Measurements from ENCODE around the gene PLEKHM1.
A peak's percentile ranks its signal among the peaks of the same experiment; 100 is the strongest.

PLEKHM1 gene

DNA sequence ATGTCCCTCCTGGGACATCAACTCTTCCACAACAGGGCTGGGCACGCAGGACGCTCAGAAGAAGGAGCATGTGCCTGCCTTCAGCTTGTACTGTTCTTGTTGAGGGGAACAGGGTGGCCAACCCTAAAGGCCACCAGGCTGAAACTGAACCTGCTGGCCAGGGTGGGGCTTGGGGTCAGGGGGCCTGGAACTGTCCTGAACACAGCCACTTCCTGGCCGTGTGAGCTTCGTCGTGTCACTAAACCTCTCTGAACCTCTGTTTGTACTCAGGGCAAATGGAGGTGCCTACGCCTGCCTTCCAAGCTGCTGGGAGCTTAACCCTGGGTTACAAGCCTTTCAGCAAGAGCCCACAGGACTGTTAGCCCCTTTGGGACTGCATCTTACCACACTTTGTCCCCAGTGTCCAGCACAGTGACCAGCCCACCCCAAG is 64.5 kb downstream of the PLEKHM1 start:
- Histone ChIP-seq H2BK15ac (ENCODE audit: low read depth, poor library complexity, severe bottlenecking) (no peak overlapping the region), H4K8ac (ENCODE audit: low read length) (no peak overlapping the region), H3K9ac (ENCODE audit: low read length) (no peak overlapping the region), H2AK5ac (ENCODE audit: low read length, severe bottlenecking) (no peak overlapping the region), H3K4me1 (ENCODE audit: control insufficient read depth, insufficient read depth, low read depth, low read length) (peaks cover 32% of the 10 kb centered on the region), H2BK12ac (ENCODE audit: low read length in 2 of 2) (no peak overlapping the region), H2BK120ac (ENCODE audit: low read depth, low read length) (no peak overlapping the region), H3K27me3 (ENCODE audit: control insufficient read depth in 1 of 2, insufficient read depth in 1 of 2, low read length in 2 of 2) (peaks cover 20 to 23% of the 10 kb centered on the region in 2 experiments), H4K91ac (ENCODE audit: low read length) (no peak overlapping the region), H3K79me1 (replicated peaks; ENCODE audit: low read length, poor library complexity, severe bottlenecking) (peaks cover 2% of the 10 kb centered on the region), H3K4me2 (ENCODE audit: low read length, poor library complexity, severe bottlenecking) (no peak overlapping the region), H3K4me3 (ENCODE audit: insufficient read depth in 1 of 2, low read depth in 1 of 2, low read length in 2 of 2) (no peak overlapping the region), H2AFZ (ENCODE audit: low read depth, low read length) (no peak overlapping the region), H3K23ac (ENCODE audit: low read length in 2 of 2) (no peak overlapping the region), H3K36me3 (ENCODE audit: control insufficient read depth in 1 of 2, insufficient read depth in 2 of 2, low read depth in 1 of 2, low read length in 2 of 2) (no peaks in the 10 kb centered on the region), H3K4ac (ENCODE audit: low read depth in 1 of 2, low read length in 2 of 2) (no peak overlapping the region), H3K9me3 (ENCODE audit: control insufficient read depth, low read length) (no peaks in the 10 kb centered on the region), H3K27ac (ENCODE audit: low read length, poor library complexity, severe bottlenecking) (no peak overlapping the region), H2BK5ac (ENCODE audit: low read depth, low read length, poor library complexity, severe bottlenecking) (no peak overlapping the region), H3K14ac (ENCODE audit: low read length in 2 of 2) (no peak overlapping the region), H3K18ac (ENCODE audit: low read depth in 1 of 2, low read length in 2 of 2) (no peak overlapping the region)
- WGBS, result 58% methylated on average over 6 of the region's 6 CpGs
- no peak for DNase-seq

DNA sequence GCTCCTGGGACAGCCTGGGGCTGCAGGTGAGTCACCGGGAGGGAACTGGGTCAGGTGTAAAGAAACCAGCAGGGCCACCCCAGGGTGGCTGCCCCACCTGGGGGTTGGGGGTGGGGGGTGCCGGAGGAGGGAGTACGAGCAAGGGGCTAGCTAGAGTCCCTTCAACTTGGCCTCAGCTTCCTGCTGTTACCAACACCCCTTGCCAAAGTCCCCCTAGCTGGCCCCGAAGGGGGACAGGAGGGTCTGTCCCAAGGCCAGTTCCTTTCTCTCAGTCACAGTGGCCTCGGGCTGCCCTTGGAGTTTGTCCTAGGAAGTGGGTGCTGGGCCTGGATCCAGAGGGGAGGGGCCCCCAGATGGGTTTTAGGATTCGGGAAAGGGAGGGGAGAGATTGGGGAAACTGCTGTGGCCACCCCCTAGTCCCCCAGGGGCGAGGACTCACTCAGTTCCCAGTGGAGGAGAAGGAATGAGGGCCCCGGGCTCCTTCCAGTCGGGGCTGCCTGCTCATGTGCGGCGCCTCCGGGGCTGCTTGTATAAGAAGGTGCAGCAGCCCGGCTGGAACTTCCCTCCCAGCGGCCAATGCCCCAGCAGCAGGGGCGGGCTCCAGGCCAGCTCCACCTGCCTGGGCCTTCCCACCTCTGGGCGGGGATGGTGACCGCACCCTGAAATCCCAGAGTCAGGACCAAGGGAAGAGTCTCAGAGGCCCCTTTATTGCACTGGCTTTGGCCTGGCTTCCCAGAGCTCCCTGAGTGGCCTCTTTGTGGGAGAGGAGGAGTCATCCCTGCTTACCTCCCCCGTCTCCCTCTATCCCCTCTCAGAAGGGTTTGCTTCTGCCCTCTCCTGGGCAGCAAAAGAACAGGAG is 65.2 kb downstream of the PLEKHM1 start:
- Histone ChIP-seq H3K4ac (ENCODE audit: low read depth in 1 of 2, low read length in 2 of 2) (no peak overlapping the region), H3K14ac (ENCODE audit: low read length in 2 of 2) (no peak overlapping the region), H2BK120ac (ENCODE audit: low read depth, low read length) (peak overlapping the region; percentile 45), H3K27me3 (ENCODE audit: control insufficient read depth in 1 of 2, insufficient read depth in 1 of 2, low read length in 2 of 2) (peaks cover 16% of the 10 kb centered on the region in 2 experiments), H3K4me2 (ENCODE audit: low read length, poor library complexity, severe bottlenecking) (peak overlapping the region; percentile 70), H2AFZ (ENCODE audit: low read depth, low read length) (no peak overlapping the region), H3K4me3 (ENCODE audit: insufficient read depth in 1 of 2, low read depth in 1 of 2, low read length in 2 of 2) (no peak overlapping the region), H3K23ac (ENCODE audit: low read length in 2 of 2) (no peak overlapping the region), H2BK12ac (ENCODE audit: low read length in 2 of 2) (no peak overlapping the region), H3K18ac (ENCODE audit: low read depth in 1 of 2, low read length in 2 of 2) (no peak overlapping the region), H3K9ac (ENCODE audit: low read length) (no peak overlapping the region), H2BK15ac (ENCODE audit: low read depth, poor library complexity, severe bottlenecking) (peak overlapping the region; percentile 7), H3K9me3 (ENCODE audit: control insufficient read depth, low read length) (no peaks in the 10 kb centered on the region), H2BK5ac (ENCODE audit: low read depth, low read length, poor library complexity, severe bottlenecking) (no peak overlapping the region), H3K79me1 (replicated peaks; ENCODE audit: low read length, poor library complexity, severe bottlenecking) (peaks cover 2% of the 10 kb centered on the region), H3K36me3 (ENCODE audit: control insufficient read depth in 1 of 2, insufficient read depth in 2 of 2, low read depth in 1 of 2, low read length in 2 of 2) (no peaks in the 10 kb centered on the region), H3K4me1 (ENCODE audit: control insufficient read depth, insufficient read depth, low read depth, low read length) (peaks cover 27% of the 10 kb centered on the region), H4K8ac (ENCODE audit: low read length) (no peak overlapping the region), H4K91ac (ENCODE audit: low read length) (peak overlapping the region; percentile 15), H2AK5ac (ENCODE audit: low read length, severe bottlenecking) (peak overlapping the region; percentile 71), H3K27ac (ENCODE audit: low read length, poor library complexity, severe bottlenecking) (no peak overlapping the region)
- peak; percentile 84 for DNase-seq
- WGBS, result 23% methylated on average over 15 of the region's 18 CpGs

DNA sequence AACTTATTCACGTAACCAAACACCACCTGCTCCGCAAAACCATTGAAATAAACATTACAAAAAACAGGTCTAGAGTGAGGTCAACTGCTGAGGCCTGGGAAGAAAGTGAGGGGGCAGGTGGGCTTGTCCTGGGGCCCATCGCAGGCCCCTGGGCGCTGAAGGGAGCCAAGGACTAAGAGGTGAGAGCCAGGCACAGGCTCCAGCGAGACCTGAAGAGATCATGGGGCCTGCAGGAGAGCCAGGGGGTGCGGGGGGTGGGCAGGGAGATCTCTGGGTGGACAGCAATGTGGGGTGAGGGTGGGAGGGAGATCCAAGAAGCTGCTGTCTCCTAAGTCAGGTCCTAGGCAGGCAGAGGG is 65.8 kb downstream of the PLEKHM1 start:
- H2BK5ac ChIP-seq (ENCODE audit: low read depth, low read length, poor library complexity, severe bottlenecking), result no peak overlapping the region
- peaks cover 2% of the 10 kb centered on the region for H3K79me1 ChIP-seq (replicated peaks; ENCODE audit: low read length, poor library complexity, severe bottlenecking)
- no peak overlapping the region for H2AFZ ChIP-seq (ENCODE audit: low read depth, low read length)
- no peak overlapping the region for H4K8ac ChIP-seq (ENCODE audit: low read length)
- H3K27ac ChIP-seq (ENCODE audit: low read length, poor library complexity, severe bottlenecking), result no peak overlapping the region
- H3K4me3 ChIP-seq (ENCODE audit: insufficient read depth in 1 of 2, low read depth in 1 of 2, low read length in 2 of 2), result no peak overlapping the region
- no peak overlapping the region for H2AK5ac ChIP-seq (ENCODE audit: low read length, severe bottlenecking)
- H3K23ac ChIP-seq (ENCODE audit: low read length in 2 of 2), result no peak overlapping the region
- H3K27me3 ChIP-seq (ENCODE audit: control insufficient read depth in 1 of 2, insufficient read depth in 1 of 2, low read length in 2 of 2), result peaks cover 11 to 12% of the 10 kb centered on the region in 2 experiments
- no peak overlapping the region for H3K9ac ChIP-seq (ENCODE audit: low read length)
- no peak for DNase-seq
- H3K4me1 ChIP-seq (ENCODE audit: control insufficient read depth, insufficient read depth, low read depth, low read length), result peaks cover 23% of the 10 kb centered on the region
- H3K36me3 ChIP-seq (ENCODE audit: control insufficient read depth in 1 of 2, insufficient read depth in 2 of 2, low read depth in 1 of 2, low read length in 2 of 2), result no peaks in the 10 kb centered on the region
- no peak overlapping the region for H3K18ac ChIP-seq (ENCODE audit: low read depth in 1 of 2, low read length in 2 of 2)
- H4K91ac ChIP-seq (ENCODE audit: low read length), result no peak overlapping the region
- WGBS, result 91% methylated on average over 4 of the region's 6 CpGs
- H2BK12ac ChIP-seq (ENCODE audit: low read length in 2 of 2), result no peak overlapping the region
- no peak overlapping the region for H2BK120ac ChIP-seq (ENCODE audit: low read depth, low read length)
- no peak overlapping the region for H3K14ac ChIP-seq (ENCODE audit: low read length in 2 of 2)
- H3K4ac ChIP-seq (ENCODE audit: low read depth in 1 of 2, low read length in 2 of 2), result no peak overlapping the region
- no peaks in the 10 kb centered on the region for H3K9me3 ChIP-seq (ENCODE audit: control insufficient read depth, low read length)
- H2BK15ac ChIP-seq (ENCODE audit: low read depth, poor library complexity, severe bottlenecking), result peak overlapping the region; percentile 7
- H3K4me2 ChIP-seq (ENCODE audit: low read length, poor library complexity, severe bottlenecking), result no peak overlapping the region

DNA sequence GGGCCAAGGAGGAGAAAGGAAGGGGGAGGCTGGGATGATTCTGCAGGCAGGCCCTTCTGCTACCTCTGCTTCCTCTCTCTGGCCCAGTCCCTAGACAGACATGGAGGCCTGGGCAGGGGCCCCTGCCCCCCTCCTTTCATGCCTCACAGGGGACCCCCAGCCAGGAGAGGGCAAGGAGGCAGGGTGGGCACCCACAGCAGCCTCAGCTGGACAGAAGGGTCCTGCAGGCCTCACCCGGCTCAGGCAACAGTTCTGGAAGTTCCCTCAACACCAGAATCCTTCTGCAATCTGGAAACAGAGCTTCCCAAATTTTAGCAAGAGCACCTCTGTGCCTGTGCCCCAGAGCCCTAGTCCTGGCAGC is 66.6 kb downstream of the PLEKHM1 start:
- H3K9ac ChIP-seq (ENCODE audit: low read length), result no peak overlapping the region
- no peak overlapping the region for H3K4me3 ChIP-seq (ENCODE audit: insufficient read depth in 1 of 2, low read depth in 1 of 2, low read length in 2 of 2)
- H2BK120ac ChIP-seq (ENCODE audit: low read depth, low read length), result no peak overlapping the region
- peak overlapping the region in 1 of 2 experiments; percentile 48 for H3K18ac ChIP-seq (ENCODE audit: low read depth in 1 of 2, low read length in 2 of 2)
- H3K79me1 ChIP-seq (replicated peaks; ENCODE audit: low read length, poor library complexity, severe bottlenecking), result peaks cover 2% of the 10 kb centered on the region
- no peak overlapping the region for H2BK12ac ChIP-seq (ENCODE audit: low read length in 2 of 2)
- H2AK5ac ChIP-seq (ENCODE audit: low read length, severe bottlenecking), result no peak overlapping the region
- no peak overlapping the region for H4K8ac ChIP-seq (ENCODE audit: low read length)
- H3K9me3 ChIP-seq (ENCODE audit: control insufficient read depth, low read length), result no peaks in the 10 kb centered on the region
- H4K91ac ChIP-seq (ENCODE audit: low read length), result no peak overlapping the region
- H2BK15ac ChIP-seq (ENCODE audit: low read depth, poor library complexity, severe bottlenecking), result no peak overlapping the region
- H3K14ac ChIP-seq (ENCODE audit: low read length in 2 of 2), result no peak overlapping the region
- H3K36me3 ChIP-seq (ENCODE audit: control insufficient read depth in 1 of 2, insufficient read depth in 2 of 2, low read depth in 1 of 2, low read length in 2 of 2), result no peaks in the 10 kb centered on the region
- peaks cover 8 to 9% of the 10 kb centered on the region in 2 experiments for H3K27me3 ChIP-seq (ENCODE audit: control insufficient read depth in 1 of 2, insufficient read depth in 1 of 2, low read length in 2 of 2)
- no peak overlapping the region for H3K4me2 ChIP-seq (ENCODE audit: low read length, poor library complexity, severe bottlenecking)
- no peak overlapping the region for H2BK5ac ChIP-seq (ENCODE audit: low read depth, low read length, poor library complexity, severe bottlenecking)
- no peak overlapping the region for H3K27ac ChIP-seq (ENCODE audit: low read length, poor library complexity, severe bottlenecking)
- no peak overlapping the region for H3K23ac ChIP-seq (ENCODE audit: low read length in 2 of 2)
- H2AFZ ChIP-seq (ENCODE audit: low read depth, low read length), result no peak overlapping the region
- 100% methylated on average over 1 of the region's 1 CpG for WGBS
- no peak for DNase-seq
- peaks cover 17% of the 10 kb centered on the region for H3K4me1 ChIP-seq (ENCODE audit: control insufficient read depth, insufficient read depth, low read depth, low read length)
- no peak overlapping the region for H3K4ac ChIP-seq (ENCODE audit: low read depth in 1 of 2, low read length in 2 of 2)

Measured in mesenchymal stem cell (in vitro differentiated cells and primary cell).